ENCODE data around the gene ASAP2.

ASAP2 gene

DNA sequence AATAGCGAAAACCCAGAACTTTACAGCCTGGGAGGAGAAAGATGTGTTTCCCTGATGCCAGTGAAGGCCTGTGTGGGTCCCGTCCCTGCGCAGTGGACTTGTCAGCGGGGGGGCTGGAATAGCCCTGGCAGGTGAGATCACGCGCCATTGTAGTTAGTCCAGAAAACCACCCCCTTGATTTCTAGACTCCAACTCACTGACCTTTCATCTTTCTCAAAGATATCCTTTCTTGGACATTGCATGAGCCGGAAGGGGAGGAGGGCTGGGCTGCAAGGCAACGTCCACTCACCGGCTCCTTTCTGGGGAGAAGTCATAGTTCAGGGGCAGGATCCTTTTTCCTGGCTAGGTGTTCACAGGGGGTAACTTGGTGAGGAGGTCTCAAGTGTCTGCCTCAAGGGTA, 22.3 kb upstream of the ASAP2 start:
- no peak for DNase-seq

DNA sequence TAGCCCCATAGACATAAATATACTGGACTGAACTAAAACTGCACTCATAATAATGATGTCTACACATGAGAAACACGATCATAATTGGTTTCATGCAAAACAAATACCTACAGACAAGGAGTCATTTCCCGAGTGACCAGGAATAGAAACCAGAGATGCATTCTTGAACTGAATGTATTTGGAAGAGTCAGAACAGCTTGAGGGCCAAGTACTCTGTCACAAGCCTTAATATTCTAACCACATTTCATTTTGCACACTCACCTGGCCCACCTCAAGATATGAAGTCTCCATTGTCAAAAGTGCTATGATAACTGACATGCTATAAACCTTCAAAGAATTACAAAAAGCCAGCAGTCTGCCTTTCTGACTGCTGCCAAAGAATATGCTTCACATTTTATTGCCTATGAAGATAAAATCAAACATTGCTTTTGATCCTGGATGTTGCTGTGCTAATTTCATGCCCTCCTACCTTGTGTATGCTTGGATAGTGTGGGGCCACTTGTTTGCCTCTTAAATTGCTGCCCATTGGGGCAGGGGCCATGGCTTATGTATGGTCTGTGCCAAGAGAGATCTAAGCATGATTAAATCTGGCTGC, 18.9 kb upstream of the ASAP2 start:
- DNase-seq = no peak

DNA sequence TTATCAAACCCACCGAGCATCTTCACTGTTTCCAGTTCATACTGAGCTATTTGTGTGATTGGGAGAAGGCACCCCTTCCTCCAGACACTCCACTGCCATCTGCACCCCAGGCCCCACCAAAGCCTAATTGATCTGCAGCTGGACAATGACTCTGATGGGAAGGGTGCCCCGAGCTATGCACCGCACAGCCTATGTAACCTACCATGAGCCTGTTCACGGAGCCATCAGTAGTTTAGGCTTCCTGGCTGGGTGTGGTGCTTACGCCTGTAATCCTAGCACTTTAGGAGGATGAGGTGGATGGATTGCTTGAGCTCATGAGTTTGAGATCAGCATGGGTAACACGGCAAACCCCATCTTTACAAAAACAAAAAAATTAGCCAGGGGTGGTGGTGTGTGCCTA, 17.8 kb upstream of the ASAP2 start:
- no peak for DNase-seq

DNA sequence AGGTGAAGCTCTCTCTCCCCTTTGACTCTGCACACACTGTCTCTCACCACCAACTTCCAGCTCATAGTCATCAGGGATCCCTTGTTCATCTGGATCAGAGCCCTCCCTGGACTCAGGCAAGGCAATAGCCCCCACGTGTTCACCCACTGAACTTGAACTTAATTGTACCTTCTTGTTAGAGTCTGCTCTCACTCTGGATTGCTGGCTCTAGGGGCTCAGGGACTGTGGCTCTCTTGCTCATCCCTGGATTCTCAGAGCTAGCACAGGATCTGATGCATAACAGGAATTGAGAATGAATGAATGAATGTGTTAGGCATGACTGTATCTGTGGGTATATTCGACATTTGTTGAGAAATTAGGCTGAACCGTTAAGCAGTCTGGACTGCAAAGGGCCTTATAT, 16.7 kb upstream of the ASAP2 start:
- DNase-seq = no peak

DNA sequence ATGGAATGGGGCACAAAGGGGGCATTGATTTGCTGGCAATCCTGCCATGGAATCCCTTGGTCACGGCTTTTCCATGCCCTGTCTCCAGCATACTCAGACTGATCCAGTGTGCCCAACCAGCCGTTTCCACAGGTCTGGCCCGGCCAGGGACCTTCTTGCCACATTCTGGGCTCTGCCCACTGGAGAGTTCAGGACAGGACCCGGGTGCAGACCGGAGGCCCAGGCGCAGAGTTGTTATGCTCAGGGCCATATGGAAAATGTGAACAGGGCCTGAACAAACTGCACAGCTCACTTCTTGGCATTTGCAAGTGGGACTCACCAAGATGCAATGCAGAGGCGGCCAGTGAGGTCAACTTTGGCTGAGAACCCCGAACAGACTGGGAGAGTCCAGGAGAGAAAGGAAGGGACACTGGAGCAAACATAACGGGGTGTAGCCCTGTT, 15.6 kb upstream of the ASAP2 start:
- no peak for DNase-seq

DNA sequence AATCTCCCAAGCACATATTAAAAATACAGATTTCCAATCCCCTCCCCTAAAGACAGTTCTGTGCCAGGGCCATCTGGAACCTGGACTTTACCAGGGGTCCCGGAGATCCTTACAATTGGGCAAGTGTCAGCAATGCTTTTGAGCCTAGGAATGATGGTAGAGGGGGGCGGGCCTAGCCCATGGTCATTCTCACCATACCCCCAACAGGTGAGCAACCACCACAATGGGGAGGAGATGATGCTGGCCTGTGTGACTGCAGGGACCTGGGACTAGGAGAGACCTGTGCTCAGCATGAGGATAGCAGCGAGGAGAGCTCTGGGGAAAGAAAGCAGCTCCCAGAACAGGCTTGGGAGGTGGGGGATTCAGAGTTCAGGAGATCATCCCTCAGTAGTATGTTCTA, 13.9 kb upstream of the ASAP2 start:
- no peak for DNase-seq

DNA sequence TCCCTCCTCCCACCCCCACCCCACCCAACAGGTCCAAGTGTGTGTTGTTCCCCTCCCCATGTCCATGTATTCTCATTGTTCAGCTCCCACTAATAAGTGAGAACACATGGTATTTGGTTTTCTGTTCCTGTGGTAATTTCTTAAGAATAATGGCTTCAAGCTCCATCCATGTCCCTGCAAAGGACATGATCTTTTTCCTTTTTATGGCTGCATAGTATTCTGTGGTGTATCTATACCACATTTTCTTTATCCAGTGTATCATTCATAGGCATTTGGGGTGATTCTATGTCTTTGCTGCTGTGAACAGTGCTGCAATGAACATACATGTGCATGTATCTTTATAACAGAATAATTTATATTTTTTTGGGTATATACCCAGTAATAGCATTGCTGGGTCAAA, 12.3 kb upstream of the ASAP2 start:
- no peak for DNase-seq

DNA sequence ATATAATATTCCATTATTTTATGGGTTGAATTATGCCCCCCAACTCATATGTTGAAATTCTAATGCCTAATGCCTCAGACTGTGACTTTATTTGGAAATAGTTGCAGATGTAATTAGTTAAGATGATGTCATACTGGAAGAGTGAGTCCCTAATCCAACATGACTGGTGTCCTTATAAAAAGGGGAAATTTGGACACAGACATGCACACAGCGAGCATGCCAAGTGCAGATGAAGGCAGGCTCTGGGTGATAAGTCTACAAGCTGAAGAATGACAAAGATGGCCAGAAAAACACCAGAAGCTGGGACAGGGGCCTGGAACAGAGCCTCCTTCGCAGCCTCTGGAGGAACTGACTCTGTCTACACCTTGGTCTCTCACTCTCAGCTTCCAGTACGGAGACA, 10.0 kb upstream of the ASAP2 start:
- no peak for DNase-seq

DNA sequence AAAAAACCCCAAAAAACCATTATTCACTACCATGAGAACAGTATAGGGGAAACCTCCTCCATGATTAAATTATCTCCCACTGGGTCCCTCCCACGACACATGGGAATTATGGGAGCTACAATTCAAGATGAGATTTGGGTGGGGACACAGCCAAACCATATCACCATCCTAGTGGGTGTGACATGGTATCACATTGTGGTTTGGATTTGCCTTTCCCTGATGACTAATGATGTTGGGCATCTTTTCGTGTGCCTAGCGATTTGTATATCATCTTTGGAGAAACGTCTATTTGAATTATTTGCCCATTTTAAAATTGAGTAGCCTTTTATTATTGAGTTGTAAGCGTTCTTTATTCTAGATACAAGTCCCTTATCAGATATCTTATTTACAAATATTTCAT, 8.7 kb upstream of the ASAP2 start:
- DNase-seq = no peak

DNA sequence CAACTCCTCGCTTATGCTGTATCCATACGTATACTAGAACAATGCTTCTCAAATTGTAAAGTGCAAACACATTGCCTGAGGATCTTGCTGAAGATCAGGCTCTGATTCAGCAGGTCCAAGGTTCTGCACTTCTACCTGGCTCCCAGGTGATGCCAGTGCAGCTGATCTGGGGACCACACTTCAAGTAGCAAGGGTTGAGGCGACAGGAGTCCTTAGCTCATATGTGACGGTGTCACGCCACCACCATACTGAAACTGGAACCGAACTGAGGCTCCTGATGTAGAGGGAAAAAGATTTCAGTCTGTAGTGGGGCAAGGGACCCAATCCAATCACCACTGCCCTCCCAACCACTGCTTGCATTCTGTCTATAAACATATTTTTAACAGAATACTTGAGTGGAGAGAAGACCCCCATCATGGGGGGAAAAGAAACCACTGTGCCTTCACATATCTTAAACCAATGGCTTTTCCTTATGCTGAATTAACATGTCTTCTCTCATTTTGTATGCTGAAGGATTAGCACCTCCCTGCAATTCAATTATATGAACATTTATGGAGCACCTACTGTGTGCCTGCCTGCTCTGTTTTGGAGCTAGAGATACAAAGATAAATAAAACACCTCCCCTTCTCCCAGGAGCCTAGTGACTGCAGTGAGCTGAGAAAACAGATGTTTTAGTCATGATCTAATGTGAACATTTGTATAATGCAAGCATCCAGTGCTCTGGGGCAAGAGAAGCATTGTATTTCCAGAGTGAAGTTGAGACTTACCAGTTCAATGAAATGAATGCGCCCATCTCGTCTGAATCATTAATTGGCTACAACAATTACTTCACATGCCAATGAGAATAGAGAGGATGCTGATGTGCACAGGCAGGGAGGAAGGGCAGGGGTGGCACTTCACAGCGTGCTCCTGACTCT, 6.6 kb upstream of the ASAP2 start:
- no peak for DNase-seq

DNA sequence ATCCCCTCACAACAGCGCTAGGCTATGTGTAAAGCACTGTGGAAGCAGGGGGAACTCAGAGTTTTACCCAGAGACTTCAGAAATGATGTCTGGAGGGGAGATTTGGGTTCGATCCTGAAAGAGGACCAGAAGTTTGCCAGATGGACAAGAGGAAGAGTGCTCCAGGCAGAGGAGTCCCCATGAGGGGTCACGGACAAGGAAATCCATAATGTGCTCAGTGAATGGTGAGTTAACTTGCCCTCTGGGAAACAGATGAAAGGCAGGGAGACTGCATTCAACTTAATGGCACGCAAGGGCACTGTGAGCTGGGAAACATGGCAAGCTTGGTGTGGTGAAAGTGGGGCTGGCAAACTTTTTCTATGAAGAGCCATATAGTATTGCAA, 6.0 kb upstream of the ASAP2 start:
- no peak for DNase-seq

DNA sequence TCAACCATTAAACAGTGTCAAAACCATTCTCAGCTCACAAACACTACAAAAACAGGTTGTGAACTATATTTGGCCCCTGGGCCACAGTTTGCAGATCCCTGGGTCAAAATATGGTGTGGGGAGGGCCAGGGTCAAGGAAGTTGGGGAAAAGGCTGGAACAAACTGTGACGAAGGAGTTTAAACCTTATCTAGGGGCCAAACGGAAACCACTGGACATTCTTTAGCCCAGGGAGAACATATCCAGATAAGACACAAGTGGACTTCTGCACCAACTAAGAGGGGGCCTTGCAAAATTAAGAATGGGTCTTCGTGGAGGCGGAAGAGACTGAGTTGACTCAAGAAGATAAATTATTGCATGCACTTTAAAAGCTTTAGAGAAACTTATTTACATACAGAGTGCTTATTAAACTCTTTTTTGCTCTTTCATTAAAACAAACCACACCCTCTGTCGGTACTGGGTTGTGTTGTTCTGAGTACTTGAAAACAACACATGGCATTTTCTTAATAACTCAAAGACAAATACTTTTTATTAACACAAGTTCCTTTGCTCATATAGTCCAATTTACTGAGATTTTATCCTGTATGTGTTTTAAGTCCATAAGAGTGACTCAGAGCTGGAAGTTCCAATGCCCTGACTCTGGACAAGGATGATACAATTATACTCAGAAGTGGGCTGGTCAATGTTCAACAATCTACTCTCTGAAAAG, 5.3 kb upstream of the ASAP2 start:
- DNase-seq = no peak

DNA sequence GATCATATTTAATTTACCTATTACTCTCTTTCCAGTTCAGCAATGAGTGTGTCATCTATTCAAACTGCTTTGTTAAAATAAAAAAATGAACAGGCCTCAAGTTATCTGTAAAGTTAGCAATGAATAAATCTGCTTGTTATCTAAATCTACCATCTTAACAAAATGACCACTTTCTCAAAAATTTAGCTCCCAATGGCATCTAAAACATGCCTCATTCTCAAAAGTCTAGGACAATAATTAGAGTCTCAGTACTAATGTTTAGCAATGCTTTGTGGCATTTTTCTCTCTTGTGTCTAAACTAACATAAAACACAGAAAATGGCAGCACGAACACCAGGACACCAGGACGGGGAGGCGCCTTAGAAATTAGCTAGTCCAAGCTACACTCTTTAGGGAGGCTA, 3.6 kb upstream of the ASAP2 start:
- DNase-seq = no peak

DNA sequence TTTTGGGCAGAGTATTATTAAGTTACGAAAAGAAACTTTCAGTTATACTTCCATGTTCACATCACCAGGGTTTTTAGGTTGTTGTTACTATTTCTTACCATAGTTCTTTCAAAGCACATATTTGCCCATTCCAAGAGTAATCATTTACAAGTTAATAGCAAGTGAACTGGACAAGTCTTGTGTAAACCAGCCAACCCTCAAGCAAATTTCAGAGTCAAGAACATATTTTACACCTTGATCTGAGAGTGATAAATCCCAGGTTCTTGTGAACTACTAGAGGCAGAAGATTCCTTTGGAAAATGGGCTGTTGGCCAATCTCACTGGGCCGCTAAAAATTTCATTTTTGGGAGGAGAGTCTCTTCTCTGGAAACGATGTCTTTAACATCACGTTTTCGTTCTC, 2.7 kb upstream of the ASAP2 start:
- no peak for DNase-seq

DNA sequence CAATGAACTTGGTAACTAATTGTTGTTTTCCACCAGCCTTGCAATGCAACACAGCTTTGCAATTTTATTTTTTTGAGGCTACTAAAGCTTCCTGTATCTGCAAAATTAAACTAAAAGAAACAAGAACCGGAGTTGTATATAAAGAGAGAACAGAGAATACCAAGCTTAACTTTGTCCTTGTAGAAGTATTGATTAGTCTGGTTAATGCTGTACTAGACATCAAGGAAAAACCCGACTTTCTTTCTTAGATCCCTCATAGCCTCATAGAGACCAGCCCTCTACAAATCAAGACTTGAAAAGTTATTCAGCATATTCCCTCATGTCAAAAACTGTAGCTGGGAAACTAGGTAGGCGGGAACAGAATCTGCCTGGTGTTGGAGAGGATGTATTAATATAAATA, 1.7 kb upstream of the ASAP2 start:
- DNase-seq = no peak

DNA sequence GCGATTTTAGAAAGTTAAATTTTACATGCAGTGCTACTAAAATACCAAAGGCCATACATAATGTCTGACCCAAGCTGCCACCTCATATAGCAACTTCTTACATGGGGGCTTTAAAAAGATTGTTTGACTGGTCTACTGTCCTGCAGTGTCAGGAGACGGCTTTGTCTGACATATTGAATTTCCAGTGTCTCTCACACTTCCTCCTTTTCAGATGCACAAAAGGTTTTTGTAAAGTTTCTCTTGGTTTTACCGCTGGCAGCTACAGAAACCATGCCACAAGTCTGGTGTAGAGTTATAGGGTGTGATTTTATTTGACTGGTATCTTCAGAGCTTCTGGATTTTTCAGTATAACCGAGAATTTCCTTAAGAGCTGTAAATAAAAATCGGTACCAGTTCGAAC, 1.1 kb upstream of the ASAP2 start:
- DNase-seq = no peak

DNA sequence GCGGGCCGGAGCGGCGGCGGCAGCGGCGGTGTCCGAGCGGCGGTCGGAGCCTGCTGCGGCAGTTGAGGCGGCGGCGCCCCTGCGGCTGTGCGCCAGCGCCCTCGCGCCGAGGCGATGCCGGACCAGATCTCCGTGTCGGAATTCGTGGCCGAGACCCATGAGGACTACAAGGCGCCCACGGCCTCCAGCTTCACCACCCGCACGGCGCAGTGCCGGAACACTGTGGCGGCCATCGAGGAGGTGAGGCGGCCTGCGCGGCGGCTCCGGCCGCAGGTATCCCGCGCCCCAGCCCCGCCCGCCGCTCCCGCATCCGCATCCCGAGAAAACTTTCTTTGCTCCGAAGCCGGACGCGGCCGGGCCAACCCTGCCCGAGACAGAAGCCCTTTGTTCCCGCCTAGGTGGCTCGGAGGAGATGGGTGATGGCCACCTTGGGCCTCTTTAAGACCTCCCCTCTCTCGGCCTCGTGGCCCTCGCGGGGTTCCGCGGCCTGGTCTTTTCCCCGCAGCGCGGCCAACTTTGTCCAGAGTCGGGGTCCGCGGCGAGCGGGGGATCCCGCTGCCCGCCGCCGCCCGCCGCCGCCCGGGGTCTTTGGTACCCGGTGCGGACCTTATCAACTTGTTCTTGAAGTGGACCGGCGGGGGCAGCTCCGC, 504 bp downstream of the ASAP2 start:
- DNase-seq = no peak

DNA sequence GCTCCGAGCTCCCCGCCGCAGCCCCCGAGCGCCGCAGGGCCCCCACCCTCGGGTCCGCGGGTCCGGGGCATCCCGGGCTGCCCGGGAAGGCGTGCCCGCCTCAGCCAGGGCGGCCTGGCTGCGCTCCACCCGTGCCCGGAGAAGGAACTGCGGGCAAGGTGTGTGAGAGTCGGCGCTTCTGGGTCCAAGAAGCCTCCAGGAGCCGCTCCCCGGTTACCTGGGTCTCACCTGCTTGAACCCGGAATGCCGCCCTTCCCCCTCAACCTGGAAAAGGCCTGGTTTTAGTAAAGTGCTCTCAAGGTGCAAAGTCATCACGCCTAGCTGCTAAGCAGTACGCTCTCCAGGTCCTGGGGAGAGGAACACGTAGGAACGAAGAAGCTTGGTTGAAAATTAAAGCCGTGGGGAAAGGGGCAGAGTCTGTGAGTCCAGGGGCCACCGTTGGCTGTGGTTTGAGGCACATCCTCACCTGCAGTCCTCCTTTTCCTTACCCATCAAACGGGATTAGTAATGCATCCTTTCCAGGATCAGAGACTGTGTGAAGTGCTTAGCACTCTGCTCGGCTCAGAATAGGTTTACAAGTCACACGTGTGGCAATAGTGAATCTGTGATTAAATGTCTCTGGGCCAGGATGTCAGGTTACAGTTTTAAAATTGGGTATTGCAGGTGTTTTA, 1.2 kb downstream of the ASAP2 start:
- DNase-seq = peak; percentile 10

DNA sequence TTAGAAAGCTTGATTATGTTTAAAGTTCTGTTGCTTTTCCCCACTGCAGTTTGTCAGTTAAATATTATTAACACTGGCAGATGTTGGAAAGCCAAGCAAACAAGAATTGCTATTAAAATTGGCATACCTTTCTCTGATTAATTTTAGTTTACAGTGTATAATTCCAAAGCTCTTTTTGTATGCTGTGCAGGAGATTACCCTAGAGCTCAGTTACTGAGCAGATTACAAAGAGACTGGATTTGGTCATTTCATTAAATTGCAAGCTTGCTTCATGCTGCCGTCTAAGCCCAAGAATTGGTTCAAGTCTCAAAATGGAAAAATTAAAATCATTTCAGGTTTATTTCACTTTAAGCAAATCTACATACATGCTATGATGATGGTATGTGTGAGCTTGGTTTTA, 2.3 kb downstream of the ASAP2 start:
- DNase-seq = no peak

DNA sequence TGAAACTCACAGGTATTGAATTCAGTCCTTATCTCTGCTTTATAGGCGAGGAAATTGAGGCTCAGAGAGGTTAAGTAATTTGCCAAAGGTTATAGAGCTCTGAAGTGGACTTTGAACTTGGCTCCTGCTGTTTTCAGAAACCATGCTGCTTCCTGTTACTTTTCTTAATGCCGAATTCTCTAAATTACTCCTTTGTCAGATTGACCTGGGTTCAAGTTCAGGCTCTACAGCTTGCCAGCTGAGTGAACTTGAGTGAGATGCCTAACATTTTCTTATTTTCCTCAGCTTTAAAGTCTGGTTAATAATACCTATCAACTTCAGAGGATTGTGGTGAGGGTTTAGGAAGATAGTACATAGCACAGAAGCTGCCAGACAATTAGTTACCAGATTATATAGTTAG, 3.4 kb downstream of the ASAP2 start:
- no peak for DNase-seq

DNA sequence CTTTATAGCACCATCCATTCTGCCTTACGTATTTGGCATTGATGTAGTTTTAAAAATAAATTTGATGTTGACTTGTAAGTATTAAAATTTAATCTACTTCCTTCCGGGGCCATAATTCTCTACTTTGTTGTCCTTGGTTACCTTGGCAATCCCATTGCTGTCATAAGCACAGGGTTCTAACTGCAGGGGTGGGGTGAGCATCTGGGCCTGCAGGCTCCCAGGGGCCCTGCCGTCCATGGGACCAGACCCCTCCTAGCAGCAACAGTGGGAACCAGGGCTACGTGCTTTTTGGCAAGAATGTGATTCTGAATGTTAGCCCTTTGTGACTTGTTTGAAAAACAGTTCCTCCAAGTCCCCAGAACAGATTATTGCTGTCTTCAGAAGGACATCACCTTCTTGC, 4.9 kb downstream of the ASAP2 start:
- no peak for DNase-seq

DNA sequence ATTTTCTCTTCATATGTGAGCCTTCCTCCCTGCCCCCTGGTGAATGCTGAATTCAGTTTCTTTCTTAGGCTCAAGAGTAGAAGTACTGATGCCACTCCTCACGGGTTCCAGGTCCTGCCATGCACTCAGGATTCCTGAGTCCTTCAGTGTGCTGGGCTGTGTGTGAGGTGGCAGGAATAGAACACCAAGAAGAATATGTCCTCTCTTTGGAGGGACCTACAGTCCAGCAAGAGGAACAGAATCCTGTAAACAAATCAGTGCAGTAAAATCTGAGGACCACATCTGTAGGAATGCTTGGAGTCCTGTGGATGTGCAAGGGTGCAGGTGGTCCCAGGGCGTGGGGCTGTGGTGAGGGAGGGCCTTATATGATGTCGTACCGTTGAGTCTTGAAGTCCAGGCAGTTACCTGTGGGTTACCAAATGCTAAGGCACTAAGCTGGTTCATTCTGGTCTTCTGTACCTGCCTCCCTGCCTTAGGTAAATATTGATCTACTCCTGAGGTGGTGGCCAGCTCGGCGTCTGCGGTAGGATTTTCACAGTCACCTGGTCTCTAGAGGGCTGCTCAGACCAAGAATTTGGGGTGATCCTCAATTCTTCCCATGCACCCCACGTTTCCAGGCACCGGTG, 5.5 kb downstream of the ASAP2 start:
- DNase-seq = no peak

Data from NCI-H1436 (cell line).